GM18511 (cell line): ENCODE results near the gene BABAM2.

Experiments used
- ATAC-seq: cut with Tn5 transposase; IDR thresholded peaks from one replicate; pipeline ENCODE4 v1.9.1; 2021; ENCODE audit warnings: mild to moderate bottlenecking, moderate library complexity; ENCODE audit not compliant: unreplicated experiment

BABAM2 gene

DNA sequence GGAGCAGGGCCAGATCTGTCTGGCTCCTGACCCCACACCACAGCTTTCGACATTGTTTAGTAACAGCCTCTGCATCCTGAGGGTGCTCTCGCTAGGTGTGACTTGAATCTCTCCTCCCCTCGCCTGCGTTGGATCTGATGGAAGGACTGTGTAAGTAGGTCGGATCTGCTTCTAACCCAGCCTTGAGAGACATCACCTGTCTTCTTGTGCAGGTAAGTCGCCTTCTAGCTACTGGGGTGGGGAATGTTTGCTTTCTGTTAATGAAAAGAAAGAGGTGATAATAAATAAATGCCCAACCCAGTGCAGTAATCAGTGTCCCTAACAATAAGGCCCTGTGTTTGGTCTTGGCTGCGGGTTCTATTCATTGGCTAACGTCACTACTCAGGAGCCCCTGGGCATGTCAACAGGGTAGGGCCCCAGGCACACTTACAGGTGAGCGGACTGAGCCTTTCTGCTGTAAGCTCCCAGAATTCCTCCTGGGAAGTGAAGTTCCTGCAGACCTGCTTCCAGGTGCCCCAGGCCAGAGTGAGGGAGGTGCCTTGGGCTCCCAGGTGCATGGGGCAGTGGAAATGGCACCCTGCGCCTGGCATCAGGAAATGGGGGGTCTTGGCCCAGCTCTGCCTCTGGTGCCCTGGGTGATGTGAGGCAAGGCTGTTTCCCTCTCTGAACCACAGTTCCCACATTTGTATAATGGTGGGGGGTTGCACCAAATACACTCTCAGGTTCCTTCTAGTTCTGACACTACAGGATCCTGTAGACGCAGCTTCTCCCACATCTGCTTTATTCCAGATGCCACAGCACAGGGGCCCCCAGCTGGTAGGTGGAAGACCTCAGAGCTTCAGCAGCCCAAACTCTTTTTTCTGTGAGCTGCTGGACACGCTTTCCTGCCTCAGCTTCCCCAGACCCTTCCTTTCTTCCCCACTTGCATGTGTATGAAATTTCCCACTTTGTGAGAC lies 491.0 kb downstream of the BABAM2 start:
- no peak for ATAC-seq

DNA sequence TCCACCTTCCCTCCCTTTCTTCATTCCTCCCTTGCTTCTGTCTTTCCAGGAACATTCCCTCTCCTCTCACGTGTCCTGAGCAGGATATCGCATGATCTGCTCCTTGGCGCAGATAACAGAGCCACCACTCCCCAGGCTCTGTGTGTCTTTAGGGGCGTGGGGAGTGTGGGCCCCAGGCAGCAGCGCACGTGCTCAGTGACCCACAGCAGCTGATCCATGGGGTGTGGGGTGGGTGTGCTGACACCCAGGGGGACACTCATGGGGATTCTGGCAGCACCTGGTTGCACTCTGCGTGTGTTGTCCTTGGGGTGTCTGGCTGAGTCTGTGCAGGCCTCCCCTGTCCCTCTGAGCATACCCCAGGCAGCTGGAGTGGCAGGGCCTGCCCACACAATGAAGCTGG lies 492.2 kb downstream of the BABAM2 start:
- ATAC-seq, result no peak

DNA sequence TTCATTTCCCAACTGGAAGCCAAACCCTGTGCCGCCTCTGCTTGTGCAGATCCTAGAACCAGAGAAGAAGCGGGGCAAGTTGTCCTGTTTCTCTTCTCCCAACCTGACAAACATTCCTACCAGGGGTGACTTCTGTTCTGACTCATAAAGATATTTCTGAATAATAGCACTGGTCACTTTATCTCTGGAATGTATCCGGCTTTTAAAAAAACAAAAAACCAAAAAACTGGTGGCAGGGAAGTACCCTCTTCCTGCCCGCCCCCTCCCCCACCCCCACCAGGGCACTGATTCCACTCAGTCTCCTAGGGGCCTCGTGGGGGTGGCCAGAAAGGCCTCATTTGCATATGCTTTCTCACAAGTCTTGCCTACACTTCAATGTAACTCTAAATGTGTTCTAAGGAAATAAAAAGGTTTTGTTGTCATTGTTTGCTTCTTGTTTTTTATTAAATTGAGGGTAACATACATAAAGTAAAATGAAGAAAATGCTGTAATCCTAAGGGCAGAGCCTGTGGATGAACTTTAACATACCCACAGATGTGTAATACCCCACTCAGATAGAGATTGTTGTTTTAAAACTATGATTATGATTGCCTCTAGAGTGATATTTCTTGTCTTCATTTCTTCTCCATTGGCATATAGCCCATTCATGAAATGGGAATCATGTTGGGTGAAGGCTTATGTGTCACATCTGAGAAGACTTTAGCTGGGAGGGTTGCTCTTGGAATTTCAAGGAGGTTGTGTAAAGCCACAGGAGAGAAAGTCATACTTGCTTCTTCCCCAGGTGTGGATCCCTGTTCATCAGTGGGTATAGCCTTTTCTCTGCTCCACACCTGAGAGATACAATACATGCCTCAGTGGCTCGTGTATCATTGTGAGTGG lies 496.8 kb downstream of the BABAM2 start:
- no peak for ATAC-seq
